Measurements from ENCODE around the gene PRB2. TPM values are rescaled to one million over a fixed set of nuclear protein-coding genes. Genes with fewer than 3 reads are reported as not detected.
"Not testable (repeated sequence)": the region's sequence is repeated elsewhere in the genome, so short reads cannot be mapped to it uniquely, and the experiment has no call there.

The PRB2 gene
- total and polyA plus RNA-seq, 11 donors: not detected

DNA sequence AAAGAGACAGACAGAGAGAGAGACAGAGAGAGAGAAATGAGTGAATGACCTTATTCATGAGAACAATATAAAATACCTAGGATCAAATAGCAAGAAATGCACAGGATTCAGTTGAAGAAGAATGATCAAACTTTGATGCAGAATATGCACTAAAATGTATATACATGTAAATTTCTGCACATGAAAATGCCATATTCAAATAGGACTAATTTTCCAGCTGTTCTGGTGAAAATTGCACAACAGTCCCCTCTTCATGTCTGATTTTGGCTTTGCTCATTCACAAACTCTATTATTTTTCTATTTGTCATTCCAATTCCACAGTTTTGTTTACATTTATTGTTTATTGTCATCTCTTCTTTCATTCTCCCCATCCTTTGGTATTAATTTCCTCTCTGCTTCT is 34.2 kb downstream of the PRB2 start:
- H3K4me1 ChIP-seq: no peaks in the 10 kb centered on the region
- no peaks in the 10 kb centered on the region for H3K36me3 ChIP-seq
- intact Hi-C loops (cut with DNase I): no loop called here
- H3K27ac ChIP-seq: no peak overlapping the region
- no peaks in the 10 kb centered on the region for H3K27me3 ChIP-seq
- ATAC-seq (no peak), DNase-seq (no peak)
- H3K4me3 ChIP-seq: no peak overlapping the region
- peaks cover 0 to 4% (median 0%) of the 10 kb centered on the region in 12 donors for H3K9me3 ChIP-seq
- TF ChIP-seq POLR2A (IDR thresholded peaks at IDR 0.05): no peak
- TF ChIP-seq, protein P1, sequence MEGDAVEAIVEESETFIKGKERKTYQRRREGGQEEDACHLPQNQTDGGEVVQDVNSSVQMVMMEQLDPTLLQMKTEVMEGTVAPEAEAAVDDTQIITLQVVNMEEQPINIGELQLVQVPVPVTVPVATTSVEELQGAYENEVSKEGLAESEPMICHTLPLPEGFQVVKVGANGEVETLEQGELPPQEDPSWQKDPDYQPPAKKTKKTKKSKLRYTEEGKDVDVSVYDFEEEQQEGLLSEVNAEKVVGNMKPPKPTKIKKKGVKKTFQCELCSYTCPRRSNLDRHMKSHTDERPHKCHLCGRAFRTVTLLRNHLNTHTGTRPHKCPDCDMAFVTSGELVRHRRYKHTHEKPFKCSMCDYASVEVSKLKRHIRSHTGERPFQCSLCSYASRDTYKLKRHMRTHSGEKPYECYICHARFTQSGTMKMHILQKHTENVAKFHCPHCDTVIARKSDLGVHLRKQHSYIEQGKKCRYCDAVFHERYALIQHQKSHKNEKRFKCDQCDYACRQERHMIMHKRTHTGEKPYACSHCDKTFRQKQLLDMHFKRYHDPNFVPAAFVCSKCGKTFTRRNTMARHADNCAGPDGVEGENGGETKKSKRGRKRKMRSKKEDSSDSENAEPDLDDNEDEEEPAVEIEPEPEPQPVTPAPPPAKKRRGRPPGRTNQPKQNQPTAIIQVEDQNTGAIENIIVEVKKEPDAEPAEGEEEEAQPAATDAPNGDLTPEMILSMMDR (IDR thresholded peaks at IDR 0.05): no peak

DNA sequence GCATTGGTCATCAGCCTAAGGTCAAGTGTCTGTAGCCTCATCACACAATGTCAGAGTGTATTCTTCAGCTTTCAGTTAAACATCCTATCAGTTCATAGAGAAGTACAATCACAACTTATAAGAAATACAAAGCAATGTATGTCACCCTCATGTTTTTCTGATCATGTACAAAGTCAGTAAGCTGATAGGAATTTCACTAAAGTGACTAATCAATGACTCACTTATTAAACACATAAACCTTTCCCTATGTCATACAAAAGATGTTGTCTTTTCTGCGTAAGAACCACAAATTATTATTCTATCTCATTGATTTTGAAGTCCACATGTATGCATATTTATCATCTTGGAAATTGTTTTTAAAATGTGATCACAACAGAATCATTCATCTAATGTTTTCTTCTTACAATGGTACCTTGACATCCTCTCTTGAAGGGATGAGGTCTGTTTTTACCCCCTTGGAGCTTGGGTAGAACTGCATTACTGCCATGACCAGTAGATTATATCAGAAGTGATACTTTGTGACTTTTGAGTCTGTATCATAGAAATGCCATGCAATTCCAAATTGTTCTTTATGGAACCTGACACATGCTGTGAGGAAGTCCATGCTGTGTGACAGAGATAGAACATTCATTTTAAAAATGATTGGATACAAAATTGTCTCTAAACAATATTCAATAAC is 35.0 kb downstream of the PRB2 start:
- 85 to 93% (median 89%) methylated on average over 1 of the region's 1 CpG for WGBS, 4 donors
- H3K27me3 ChIP-seq; H3K36me3 ChIP-seq; ATAC-seq; H3K4me3 ChIP-seq; intact Hi-C loops (cut with DNase I); H3K4me1 ChIP-seq; H3K9me3 ChIP-seq; DNase-seq; H3K27ac ChIP-seq: not testable (repeated sequence)

DNA sequence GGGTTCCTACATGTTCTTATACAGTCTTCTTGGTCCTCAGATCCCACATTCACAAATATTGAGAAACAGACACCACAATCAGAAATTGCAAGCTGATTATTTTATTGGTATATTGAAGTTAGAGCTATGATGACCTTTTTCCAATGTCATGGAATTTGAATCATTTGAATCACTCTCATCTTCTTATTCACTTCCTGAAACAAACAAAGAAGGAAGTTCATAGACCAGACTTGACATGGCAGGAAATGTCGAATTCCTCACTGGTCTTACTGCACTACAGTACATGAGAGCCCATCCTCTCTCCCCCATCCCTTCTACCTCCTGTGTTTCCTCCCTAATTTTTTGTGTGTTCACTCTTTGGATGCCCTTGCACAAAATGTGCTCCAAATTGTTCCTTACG is 43.6 kb downstream of the PRB2 start:
- H3K9me3 ChIP-seq; intact Hi-C loops (cut with DNase I): not testable (repeated sequence)

DNA sequence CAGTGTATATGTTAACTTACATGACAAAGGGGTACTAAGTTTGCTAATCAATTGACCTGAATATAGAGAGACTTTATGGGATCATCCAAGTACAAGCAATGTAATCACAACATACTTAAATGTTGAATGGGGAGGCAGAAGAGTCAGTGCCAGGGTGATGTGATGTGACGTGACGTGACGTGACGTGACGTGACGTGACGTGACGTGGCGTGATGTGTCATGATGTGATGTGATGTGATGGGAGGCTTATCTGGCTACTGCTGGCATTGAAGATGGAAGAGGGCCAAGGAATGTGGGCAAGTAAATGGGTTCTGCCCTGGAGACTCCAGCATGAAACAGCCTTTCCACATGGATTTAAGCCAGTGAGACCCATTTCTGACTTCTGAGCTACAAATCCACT is 46.9 kb downstream of the PRB2 start:
- DNase-seq (no peak), ATAC-seq (no peak)
- peaks cover 0 to 7% (median 0%) of the 10 kb centered on the region in 12 donors for H3K9me3 ChIP-seq
- 89 to 94% (median 92%) methylated on average over 9 of the region's 9 CpGs for WGBS, 4 donors
- no peaks in the 10 kb centered on the region for H3K4me1 ChIP-seq
- TF ChIP-seq, protein P1 (IDR thresholded peaks at IDR 0.05): no peak
- no peak for TF ChIP-seq POLR2A (IDR thresholded peaks at IDR 0.05)
- intact Hi-C loops (cut with DNase I): no loop called here
- no peaks in the 10 kb centered on the region for H3K27me3 ChIP-seq
- no peak overlapping the region for H3K27ac ChIP-seq
- H3K4me3 ChIP-seq: no peak overlapping the region
- H3K36me3 ChIP-seq: no peaks in the 10 kb centered on the region

More for the DNA sequence above, 43.6 kb downstream of the PRB2 start:
- not testable (repeated sequence) for H3K27me3 ChIP-seq, H3K36me3 ChIP-seq, DNase-seq, ATAC-seq, H3K27ac ChIP-seq, H3K4me3 ChIP-seq, H3K4me1 ChIP-seq
- WGBS, 4 donors: 60 to 76% (median 74%) methylated on average over 1 to 2 of the region's 2 CpGs

DNA sequence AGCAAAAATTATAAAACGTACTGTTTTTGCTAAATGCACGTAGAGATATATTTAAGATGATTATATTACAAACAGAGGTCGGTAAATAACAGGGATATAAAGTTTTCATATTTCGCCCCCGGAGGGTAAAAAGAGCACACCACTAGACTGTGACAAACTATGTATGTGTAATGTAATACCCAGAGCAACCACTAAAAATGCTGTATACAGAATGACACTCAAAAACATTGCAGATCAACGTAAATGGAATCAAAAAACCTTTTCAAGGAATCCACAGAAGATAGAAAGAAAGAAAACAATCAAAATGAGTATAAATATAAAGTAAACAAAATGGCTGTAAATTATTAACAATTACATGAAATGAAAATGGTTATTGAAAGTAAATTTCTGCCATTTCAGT is 47.6 kb downstream of the PRB2 start:
- Histone ChIP-seq H3K4me3 (no peak overlapping the region), H3K27ac (no peak overlapping the region), H3K4me1 (no peaks in the 10 kb centered on the region), H3K36me3 (no peaks in the 10 kb centered on the region), H3K9me3 (peaks cover 0 to 7% (median 0%) of the 10 kb centered on the region in 12 donors), H3K27me3 (no peaks in the 10 kb centered on the region)
- intact Hi-C loops (cut with DNase I): no loop called here
- DNase-seq: no peak
- TF ChIP-seq POLR2A (IDR thresholded peaks at IDR 0.05): no peak
- TF ChIP-seq, protein P1 (IDR thresholded peaks at IDR 0.05): peak in 2 of 12 donors; percentile 41 to 42
- WGBS, 4 donors: 81 to 82% (median 81%) methylated on average over 6 of the region's 6 CpGs
- no peak for ATAC-seq

All from heart left ventricle (tissue), 16 donors.